BLaER1 treated with 17β-estradiol and CSF1 and Interleukin-3, amounts not matched to agents 10 nM and 100 nM (cell line): ENCODE measurements around the gene COMMD10.

ENCODE experiments used
- H3K27ac ChIP-seq, 11 experiments: shearing (Covaris generic); formaldehyde crosslinking; 2 replicates each; pipeline ENCODE4 v1.8.1; 2022
- H3K27me3 ChIP-seq, 11 experiments: shearing (Covaris generic); formaldehyde crosslinking; 2 replicates each; pipeline ENCODE4 v1.8.1; 2022
- H3K36me3 ChIP-seq, 11 experiments: shearing (Covaris generic); formaldehyde crosslinking; 2 replicates each; pipeline ENCODE4 v1.8.1; 2022
- H3K4me1 ChIP-seq, 10 experiments: shearing (Covaris generic); formaldehyde crosslinking; 2 replicates each; pipeline ENCODE4 v1.8.1; 2022
- H3K4me2 ChIP-seq, 11 experiments: shearing (Covaris generic); formaldehyde crosslinking; 2 replicates each; pipeline ENCODE4 v1.8.1; 2022
- H3K4me3 ChIP-seq, 10 experiments: shearing (Covaris generic); formaldehyde crosslinking; 2 replicates each; pipeline ENCODE4 v1.8.1; 2022
- H3K9ac ChIP-seq, 11 experiments: shearing (Covaris generic); formaldehyde crosslinking; 2 replicates each; pipeline ENCODE4 v1.8.1; 2022
- H3K9me3 ChIP-seq, 11 experiments: shearing (Covaris generic); formaldehyde crosslinking; replicated peaks in 1 of 11; 2 replicates each; pipeline ENCODE4 v1.8.1; 2022
- H4K20me1 ChIP-seq, 11 experiments: shearing (Covaris generic); formaldehyde crosslinking; 2 replicates each; pipeline ENCODE4 v1.8.1; 2022
- Cebpa-rat ChIP-seq, 11 experiments: shearing (Covaris generic); IDR thresholded peaks; 2 replicates each; pipeline ENCODE4 v1.8.1; 2022

COMMD10 gene

DNA sequence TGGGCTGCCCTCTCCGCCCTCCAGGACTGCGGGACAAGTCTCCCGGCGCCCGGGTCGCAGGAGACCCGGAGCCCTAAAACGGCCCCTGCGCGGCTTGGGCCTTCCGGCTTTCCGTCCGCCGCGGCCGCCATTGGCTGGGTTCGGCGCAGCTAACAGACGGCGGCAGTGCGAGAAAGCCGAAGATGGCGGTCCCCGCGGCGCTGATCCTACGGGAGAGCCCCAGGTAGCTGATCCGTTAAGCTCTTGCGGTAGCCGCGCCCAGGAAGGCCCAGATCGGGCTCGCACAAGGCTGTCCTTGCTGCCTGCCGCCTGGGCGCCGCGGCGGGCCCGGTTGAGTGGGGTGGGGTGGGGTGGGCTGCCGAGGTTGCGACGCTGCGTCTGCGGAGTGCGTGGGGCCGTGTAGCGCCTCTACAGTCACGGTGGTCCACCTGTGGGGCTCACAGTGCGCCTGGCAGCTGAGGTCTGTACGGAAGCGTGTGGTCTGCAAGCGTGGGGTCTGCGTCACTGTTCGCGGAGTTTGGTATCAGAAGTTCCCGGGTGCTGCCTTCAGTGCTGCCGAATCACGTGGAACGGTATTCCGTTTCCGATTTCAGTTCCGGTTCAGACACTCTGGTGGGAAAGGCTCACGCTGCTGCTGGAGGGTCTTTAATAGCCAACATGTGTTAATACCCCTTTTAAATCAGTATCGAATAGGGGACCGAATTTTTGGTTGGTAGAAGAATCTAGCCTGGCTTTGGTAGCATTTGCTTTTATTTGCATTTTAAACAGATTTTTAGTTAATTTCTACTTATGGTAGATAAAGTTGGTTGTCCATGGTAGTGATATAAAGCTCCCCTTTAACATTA lies at the start of gene COMMD10:
TSS of gene COMMD10 (plus strand) at position 155 of the 845 bp plus-strand sequence.
- H3K36me3 ChIP-seq, result peaks cover 15 to 39% (median 23%) of the 10 kb centered on the region in 11 experiments; a peak in 21 of 22 replicates
- H3K9me3 ChIP-seq, result no peaks in the 10 kb centered on the region; a peak in 2 of 22 replicates
- no peak for TF ChIP-seq Cebpa-rat (IDR thresholded peaks at IDR 0.05)

GRCh38 chr5:116035123-116035522 lies 49.7 kb upstream of the COMMD10 start:
- no peaks in the 10 kb centered on the region for H4K20me1 ChIP-seq
- peaks cover 20 to 36% (median 26%) of the 10 kb centered on the region in 10 experiments for H3K4me1 ChIP-seq
- H3K27ac ChIP-seq, result no peak overlapping the region
- no peak overlapping the region for H3K4me2 ChIP-seq
- H3K36me3 ChIP-seq, result no peaks in the 10 kb centered on the region
- H3K27me3 ChIP-seq, result no peaks in the 10 kb centered on the region
- no peak for TF ChIP-seq Cebpa-rat (IDR thresholded peaks at IDR 0.05)
- H3K4me3 ChIP-seq, result no peak overlapping the region
- no peaks in the 10 kb centered on the region for H3K9me3 ChIP-seq
- H3K9ac ChIP-seq, result no peak overlapping the region

More for the DNA sequence above, at the start of gene COMMD10:
- H3K4me1 ChIP-seq, result peaks cover 15 to 39% (median 24%) of the 10 kb centered on the region in 10 experiments
- no peaks in the 10 kb centered on the region for H3K27me3 ChIP-seq
- H3K4me2 ChIP-seq, result peak within 1 kb of the TSS; percentile 81 to 95 (median 89)
- H3K4me3 ChIP-seq, result peak within 1 kb of the TSS; percentile 74 to 82 (median 78)
- H4K20me1 ChIP-seq, result no peaks in the 10 kb centered on the region
- peak within 1 kb of the TSS; percentile 92 to 98 (median 96) for H3K9ac ChIP-seq
- peak within 1 kb of the TSS; percentile 93 to 98 (median 96) for H3K27ac ChIP-seq

DNA sequence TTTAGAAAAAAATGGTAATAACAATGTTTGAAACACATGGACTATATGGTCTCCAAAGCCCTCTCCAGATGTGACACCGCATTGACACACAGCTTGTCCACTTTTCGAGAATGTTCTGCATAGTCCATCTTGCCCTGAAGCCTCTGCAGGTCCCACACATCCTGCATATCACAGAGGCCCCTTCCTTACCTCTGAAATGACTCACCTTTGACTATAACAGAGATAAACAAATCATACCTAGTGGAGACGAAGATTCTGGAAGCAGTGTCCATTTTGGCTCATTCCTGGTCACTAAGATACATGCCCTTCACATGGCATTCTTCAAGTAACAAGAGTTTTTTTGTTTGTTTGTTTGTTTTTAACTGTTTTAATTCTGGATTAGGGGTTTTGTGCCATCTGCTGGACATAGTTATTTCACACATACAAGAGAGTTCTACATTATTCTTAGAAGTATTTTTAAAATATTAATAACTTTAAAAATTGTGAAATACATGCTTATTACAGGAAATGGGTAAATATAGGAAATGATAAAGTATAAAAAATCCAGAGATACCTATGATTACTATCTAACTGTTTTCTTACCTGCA lies 47.5 kb upstream of the COMMD10 start:
- Histone ChIP-seq H3K27me3 (no peaks in the 10 kb centered on the region), H3K4me2 (peak overlapping the region in 8 of 11 experiments; percentile 20 to 87 (median 66); a peak in 11 of 22 replicates), H3K4me1 (peaks cover 16 to 33% (median 25%) of the 10 kb centered on the region in 10 experiments), H3K9me3 (no peaks in the 10 kb centered on the region), H3K27ac (no peak overlapping the region), H3K9ac (no peak overlapping the region), H3K36me3 (no peaks in the 10 kb centered on the region), H4K20me1 (no peaks in the 10 kb centered on the region), H3K4me3 (no peak overlapping the region)
- no peak for TF ChIP-seq Cebpa-rat (IDR thresholded peaks at IDR 0.05)

DNA sequence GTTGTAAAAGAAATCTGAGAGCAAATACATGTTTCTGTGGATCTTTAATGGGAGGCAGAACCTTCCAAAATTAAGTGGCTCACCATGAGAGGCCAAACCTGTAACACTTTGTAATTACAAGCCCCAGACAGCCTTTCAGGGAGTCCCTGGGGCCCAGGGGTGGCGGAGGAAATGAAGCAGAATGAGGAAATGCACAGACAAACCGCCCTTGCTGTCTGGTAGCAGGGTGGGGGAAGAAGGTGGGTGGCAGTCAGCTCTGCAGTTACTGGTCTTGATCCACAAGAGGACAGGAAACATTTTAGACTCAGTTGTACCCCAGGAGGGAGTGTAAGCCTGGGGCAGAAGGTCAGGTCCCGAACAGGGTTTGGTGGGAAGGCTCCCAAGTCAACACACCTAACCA lies 46.0 kb upstream of the COMMD10 start:
- H3K27me3 ChIP-seq, result no peaks in the 10 kb centered on the region
- no peak for TF ChIP-seq Cebpa-rat (IDR thresholded peaks at IDR 0.05)
- H3K36me3 ChIP-seq, result no peaks in the 10 kb centered on the region
- H4K20me1 ChIP-seq, result no peaks in the 10 kb centered on the region
- peak overlapping the region in 9 of 11 experiments; percentile 9 to 67 (median 57); a peak in 13 of 22 replicates for H3K27ac ChIP-seq
- no peaks in the 10 kb centered on the region for H3K9me3 ChIP-seq
- peak overlapping the region; percentile 43 to 87 (median 77) for H3K4me2 ChIP-seq
- H3K9ac ChIP-seq, result peak overlapping the region in 4 of 11 experiments; percentile 13 to 24 (median 15); a peak in 3 of 22 replicates
- no peak overlapping the region for H3K4me3 ChIP-seq
- H3K4me1 ChIP-seq, result peaks cover 16 to 32% (median 25%) of the 10 kb centered on the region in 10 experiments

DNA sequence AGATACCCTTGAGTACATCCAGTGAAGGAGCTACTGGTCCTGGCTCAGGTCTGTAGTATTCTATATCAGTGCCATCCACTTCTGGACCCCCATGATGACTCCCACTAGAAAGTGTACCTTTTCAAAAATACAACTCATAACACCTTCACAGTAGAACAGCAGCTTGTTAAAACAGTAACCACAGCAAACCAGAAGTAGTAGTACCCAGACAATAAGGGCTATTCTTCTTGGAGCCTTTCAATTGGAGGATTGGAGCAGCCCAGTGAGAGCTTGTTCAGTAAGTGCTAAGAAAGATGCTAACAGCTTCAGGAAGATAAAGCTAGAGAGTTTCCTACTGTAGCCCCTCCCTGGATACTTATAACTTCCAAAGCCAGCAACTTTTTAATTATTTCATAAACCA lies 42.5 kb upstream of the COMMD10 start:
- H3K4me2 ChIP-seq, result no peak overlapping the region
- peaks cover 16 to 23% (median 19%) of the 10 kb centered on the region in 10 experiments for H3K4me1 ChIP-seq
- no peak overlapping the region for H3K27ac ChIP-seq
- no peak overlapping the region for H3K4me3 ChIP-seq
- no peaks in the 10 kb centered on the region for H3K9me3 ChIP-seq
- H4K20me1 ChIP-seq, result no peaks in the 10 kb centered on the region
- H3K36me3 ChIP-seq, result no peaks in the 10 kb centered on the region
- H3K27me3 ChIP-seq, result no peaks in the 10 kb centered on the region
- TF ChIP-seq Cebpa-rat (IDR thresholded peaks at IDR 0.05), result no peak
- H3K9ac ChIP-seq, result no peak overlapping the region

DNA sequence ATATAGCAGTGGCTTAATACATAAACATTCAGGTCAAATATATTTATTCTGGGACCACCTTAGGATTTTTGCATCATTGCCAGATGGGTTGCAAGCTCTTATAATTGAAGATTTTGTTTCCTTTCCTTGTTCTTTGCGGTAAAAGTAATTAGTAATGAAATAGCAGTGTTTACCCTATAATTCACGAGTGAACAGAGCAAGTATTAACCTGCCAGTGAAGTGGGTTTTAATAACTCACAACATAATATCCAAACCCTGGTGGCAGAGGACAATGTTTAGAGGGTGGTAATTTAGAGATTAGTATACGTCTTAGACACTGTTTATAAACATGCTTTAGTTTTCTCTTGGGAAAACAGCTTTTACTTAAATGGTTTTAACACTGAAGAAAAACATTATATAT lies 40.8 kb upstream of the COMMD10 start:
- peaks cover 3 to 6% (median 4%) of the 10 kb centered on the region in 10 experiments for H3K4me1 ChIP-seq
- TF ChIP-seq Cebpa-rat (IDR thresholded peaks at IDR 0.05), result no peak
- H3K36me3 ChIP-seq, result no peaks in the 10 kb centered on the region
- no peak overlapping the region for H3K27ac ChIP-seq
- no peaks in the 10 kb centered on the region for H3K27me3 ChIP-seq
- no peak overlapping the region for H3K9ac ChIP-seq
- no peak overlapping the region for H3K4me3 ChIP-seq
- H3K4me2 ChIP-seq, result no peak overlapping the region
- H3K9me3 ChIP-seq, result no peaks in the 10 kb centered on the region
- no peaks in the 10 kb centered on the region for H4K20me1 ChIP-seq

GRCh38 chr5:116045821-116046220 lies 39.0 kb upstream of the COMMD10 start:
- Histone ChIP-seq H3K9ac (no peak overlapping the region), H3K27me3 (no peaks in the 10 kb centered on the region), H4K20me1 (no peaks in the 10 kb centered on the region), H3K4me1 (no peaks in the 10 kb centered on the region), H3K9me3 (no peaks in the 10 kb centered on the region), H3K27ac (no peak overlapping the region), H3K36me3 (no peaks in the 10 kb centered on the region), H3K4me3 (no peak overlapping the region), H3K4me2 (no peak overlapping the region)
- no peak for TF ChIP-seq Cebpa-rat (IDR thresholded peaks at IDR 0.05)

DNA sequence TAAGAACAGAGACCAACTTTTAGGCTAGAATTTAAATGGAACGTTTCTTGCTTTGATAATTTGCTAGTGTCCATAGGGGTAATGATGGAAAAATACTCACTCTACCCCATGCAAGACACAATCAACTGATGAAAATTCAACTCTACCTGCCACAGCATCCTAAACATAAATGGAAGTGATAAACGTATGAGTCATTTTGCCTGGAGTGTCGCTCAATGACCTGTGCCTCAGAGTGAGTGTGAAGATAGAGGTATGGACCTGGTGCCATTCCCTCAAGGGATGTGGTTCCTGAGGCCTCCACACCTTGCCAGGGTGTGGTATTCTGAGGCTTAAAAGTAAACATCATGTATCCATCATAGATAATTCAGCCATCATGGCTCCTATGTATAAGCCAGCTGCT lies 38.6 kb upstream of the COMMD10 start:
- Histone ChIP-seq H4K20me1 (no peaks in the 10 kb centered on the region), H3K27me3 (no peaks in the 10 kb centered on the region), H3K4me2 (no peak overlapping the region), H3K4me3 (no peak overlapping the region), H3K4me1 (no peaks in the 10 kb centered on the region), H3K36me3 (no peaks in the 10 kb centered on the region), H3K9ac (no peak overlapping the region), H3K9me3 (no peaks in the 10 kb centered on the region), H3K27ac (no peak overlapping the region)
- TF ChIP-seq Cebpa-rat (IDR thresholded peaks at IDR 0.05), result no peak

DNA sequence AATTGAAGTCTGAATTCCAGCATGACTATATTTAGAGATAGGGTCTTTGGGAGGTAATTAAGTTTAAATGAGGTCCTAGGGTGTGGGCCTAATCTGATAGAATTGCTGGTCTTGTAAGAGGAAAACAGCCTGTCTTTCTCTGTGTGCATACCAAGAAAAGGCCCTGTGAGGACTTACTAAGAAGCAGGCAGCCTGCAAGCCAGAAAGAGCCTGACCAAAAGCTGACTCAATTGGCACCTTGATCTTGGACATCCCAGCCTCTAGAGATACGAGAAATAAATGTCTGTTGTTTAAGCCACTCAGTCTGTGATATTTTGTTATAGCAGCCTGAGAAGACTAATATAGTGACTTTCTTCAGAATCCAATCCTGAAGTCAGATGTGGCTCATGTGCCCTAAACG lies 38.0 kb upstream of the COMMD10 start:
- TF ChIP-seq Cebpa-rat (IDR thresholded peaks at IDR 0.05), result no peak
- Histone ChIP-seq H4K20me1 (no peaks in the 10 kb centered on the region), H3K36me3 (no peaks in the 10 kb centered on the region), H3K9me3 (no peaks in the 10 kb centered on the region), H3K4me3 (no peak overlapping the region), H3K4me1 (no peaks in the 10 kb centered on the region), H3K4me2 (no peak overlapping the region), H3K27ac (no peak overlapping the region), H3K27me3 (no peaks in the 10 kb centered on the region), H3K9ac (no peak overlapping the region)
